DOHH2 (cell line): ENCODE data around the gene CSNK1G3.

Experiments used
- CTCF ChIP-seq: fragments of 200-600 bp; sonication (generic); IDR thresholded peaks from one replicate; pipeline ENCODE4 v1.5.1; 2014; ENCODE audit warnings: antibody characterized with exemption, mild to moderate bottlenecking, low read depth, low read length; ENCODE audit not compliant: poor library complexity, severe bottlenecking
- EZH2phosphoT487 ChIP-seq: fragments of 200-600 bp; sonication (generic); IDR thresholded peaks from 2 replicates; pipeline ENCODE4 v1.6.1; 2017; ENCODE audit warnings: borderline replicate concordance, mild to moderate bottlenecking, antibody characterized with exemption, low read length, moderate library complexity, mixed read lengths

GRCh38 chr5:123558762-123559433, 46.9 kb downstream of the CSNK1G3 start:
- no peak for TF ChIP-seq CTCF
- no peak for TF ChIP-seq EZH2phosphoT487
